ENCODE measurements around the gene TLCD3B.
"Not testable (repeated sequence)": the region's sequence is repeated elsewhere in the genome, so short reads cannot be mapped to it uniquely, and the experiment has no call there.

Gene TLCD3B

GRCh38 chr16:30016555-30017276 is 14.4 kb downstream of the TLCD3B start:
- Histone ChIP-seq H4K20me1 (no peaks in the 10 kb centered on the region), H3K4me1 (peaks cover 26% of the 10 kb centered on the region), H3K27me3 (no peaks in the 10 kb centered on the region), H3K4me3 (no peak overlapping the region), H3K9me3 (no peaks in the 10 kb centered on the region), H3K27ac (no peak overlapping the region), H3K9ac (no peak overlapping the region), H3K4me2 (no peak overlapping the region), H3K36me3 (no peaks in the 10 kb centered on the region)
- TF ChIP-seq Cebpa-rat (IDR thresholded peaks at IDR 0.05): no peak

GRCh38 chr16:30015450-30015849 is 15.6 kb downstream of the TLCD3B start:
- H3K27me3 ChIP-seq, H3K36me3 ChIP-seq, H3K9me3 ChIP-seq: not testable (repeated sequence)

GRCh38 chr16:30012598-30012997 is 18.5 kb downstream of the TLCD3B start:
- H4K20me1 ChIP-seq, H3K36me3 ChIP-seq, H3K27me3 ChIP-seq, H3K4me2 ChIP-seq, H3K9ac ChIP-seq, H3K4me3 ChIP-seq, H3K9me3 ChIP-seq, H3K27ac ChIP-seq: not testable (repeated sequence)
- H3K4me1 ChIP-seq: peaks cover 43% of the 10 kb centered on the region

More at GRCh38 chr16:30015450-30015849, 15.6 kb downstream of the TLCD3B start:
- not testable (repeated sequence) for H3K9ac ChIP-seq, H4K20me1 ChIP-seq, H3K4me2 ChIP-seq, H3K4me3 ChIP-seq, H3K27ac ChIP-seq
- H3K4me1 ChIP-seq: peaks cover 22% of the 10 kb centered on the region

GRCh38 chr16:30011714-30012504 is 19.2 kb downstream of the TLCD3B start:
- Histone ChIP-seq H3K27ac (no peak overlapping the region; the same call in 1 of the 2 replicates), H3K9me3 (no peaks in the 10 kb centered on the region), H3K9ac (no peak overlapping the region), H3K27me3 (no peaks in the 10 kb centered on the region), H3K4me1 (peaks cover 49% of the 10 kb centered on the region), H3K4me2 (peak overlapping the region; percentile 99), H4K20me1 (no peaks in the 10 kb centered on the region), H3K36me3 (0 out of 2 replicates have a peak, but pooled peaks cover 16% of the 10 kb centered on the region), H3K4me3 (peak overlapping the region; percentile 72)
- no peak for TF ChIP-seq Cebpa-rat (IDR thresholded peaks at IDR 0.05)

- no peaks in the 10 kb centered on the region for H3K9me3 ChIP-seq
- peak within 1 kb of the TSS; percentile 75 for H3K27ac ChIP-seq
- H3K36me3 ChIP-seq: peaks cover 24% of the 10 kb centered on the region
- peak within 1 kb of the TSS; percentile 72 for H3K4me3 ChIP-seq
- no peak for TF ChIP-seq Cebpa-rat (IDR thresholded peaks at IDR 0.05)
- H3K9ac ChIP-seq: peak within 1 kb of the TSS; percentile 77
- peak within 1 kb of the TSS; percentile 99 for H3K4me2 ChIP-seq
- H4K20me1 ChIP-seq: no peaks in the 10 kb centered on the region
- H3K4me1 ChIP-seq: peaks cover 57% of the 10 kb centered on the region
- no peaks in the 10 kb centered on the region for H3K27me3 ChIP-seq
Measured at GRCh38 chr16:30010844-30011713, 20.0 kb downstream of the TLCD3B start, which contains the start of gene DOC2A. TSS of gene DOC2A (minus strand) at chr16:30011027. CDS start at chr16:30010222, 805 bp downstream.

GRCh38 chr16:30009990-30010843 is 20.9 kb downstream of the TLCD3B start:
- no peaks in the 10 kb centered on the region for H4K20me1 ChIP-seq
- peak overlapping the region; percentile 72 for H3K4me3 ChIP-seq
- peak overlapping the region; percentile 99 for H3K4me2 ChIP-seq
- no peaks in the 10 kb centered on the region for H3K9me3 ChIP-seq
- peak overlapping the region; percentile 75 for H3K27ac ChIP-seq
- TF ChIP-seq Cebpa-rat (IDR thresholded peaks at IDR 0.05): no peak
- peaks cover 66% of the 10 kb centered on the region for H3K4me1 ChIP-seq
- no peaks in the 10 kb centered on the region for H3K27me3 ChIP-seq
- H3K36me3 ChIP-seq: peaks cover 28% of the 10 kb centered on the region
- H3K9ac ChIP-seq: peak overlapping the region; percentile 77

GRCh38 chr16:30009085-30009862 is 21.8 kb downstream of the TLCD3B start:
- peaks cover 74% of the 10 kb centered on the region for H3K4me1 ChIP-seq
- H3K4me2 ChIP-seq: peak overlapping the region; percentile 99
- H3K36me3 ChIP-seq: peaks cover 28% of the 10 kb centered on the region
- no peak for TF ChIP-seq Cebpa-rat (IDR thresholded peaks at IDR 0.05)
- H3K9ac ChIP-seq: peak overlapping the region; percentile 77; the same call in 1 of the 2 replicates
- no peak overlapping the region for H3K27ac ChIP-seq
- no peaks in the 10 kb centered on the region; the same call in 1 of the 2 replicates for H4K20me1 ChIP-seq
- H3K4me3 ChIP-seq: peak overlapping the region; percentile 72; the same call in 1 of the 2 replicates
- no peaks in the 10 kb centered on the region for H3K9me3 ChIP-seq
- H3K27me3 ChIP-seq: no peaks in the 10 kb centered on the region

GRCh38 chr16:30007378-30007895 is 23.6 kb downstream of the TLCD3B start:
- H3K9ac ChIP-seq: 0 out of 2 replicates have a peak overlapping the region, but pooled peaks have one; percentile 49
- H3K27ac ChIP-seq: 0 out of 2 replicates have a peak overlapping the region, but pooled peaks have one; percentile 91
- peaks cover 2% of the 10 kb centered on the region; the same call in 1 of the 2 replicates for H4K20me1 ChIP-seq
- peaks cover 84% of the 10 kb centered on the region for H3K4me1 ChIP-seq
- H3K4me3 ChIP-seq: no peak overlapping the region
- H3K9me3 ChIP-seq: no peaks in the 10 kb centered on the region
- no peak for TF ChIP-seq Cebpa-rat (IDR thresholded peaks at IDR 0.05)
- H3K36me3 ChIP-seq: peaks cover 30% of the 10 kb centered on the region
- no peak overlapping the region for H3K4me2 ChIP-seq
- H3K27me3 ChIP-seq: no peaks in the 10 kb centered on the region

All from BLaER1 (cell line).